GM12865 (cell line): ENCODE data around the gene NXF2.
"Not testable (repeated sequence)": the region's sequence is repeated elsewhere in the genome, so short reads cannot be mapped to it uniquely, and the experiment has no call there.

Source experiments
- DNase-seq: peaks from one replicate; pipeline ENCODE4 v3.0.0; 2010; ENCODE audit warnings: low read depth
- H3K4me3 ChIP-seq: 2 replicates; pipeline ENCODE4 v1.5.1; 2011; ENCODE audit warnings: mild to moderate bottlenecking, low read depth, low read length, control low read depth
- TF ChIP-seq, protein P1 (sequence below): IDR thresholded peaks from 2 replicates; pipeline ENCODE4 v1.5.1; 2011; ENCODE audit warnings: low read length, control low read depth, low read depth, inconsistent platforms; ENCODE audit not compliant: insufficient read depth; ENCODE audit errors: missing control alignments

NXF2 gene, protein sequence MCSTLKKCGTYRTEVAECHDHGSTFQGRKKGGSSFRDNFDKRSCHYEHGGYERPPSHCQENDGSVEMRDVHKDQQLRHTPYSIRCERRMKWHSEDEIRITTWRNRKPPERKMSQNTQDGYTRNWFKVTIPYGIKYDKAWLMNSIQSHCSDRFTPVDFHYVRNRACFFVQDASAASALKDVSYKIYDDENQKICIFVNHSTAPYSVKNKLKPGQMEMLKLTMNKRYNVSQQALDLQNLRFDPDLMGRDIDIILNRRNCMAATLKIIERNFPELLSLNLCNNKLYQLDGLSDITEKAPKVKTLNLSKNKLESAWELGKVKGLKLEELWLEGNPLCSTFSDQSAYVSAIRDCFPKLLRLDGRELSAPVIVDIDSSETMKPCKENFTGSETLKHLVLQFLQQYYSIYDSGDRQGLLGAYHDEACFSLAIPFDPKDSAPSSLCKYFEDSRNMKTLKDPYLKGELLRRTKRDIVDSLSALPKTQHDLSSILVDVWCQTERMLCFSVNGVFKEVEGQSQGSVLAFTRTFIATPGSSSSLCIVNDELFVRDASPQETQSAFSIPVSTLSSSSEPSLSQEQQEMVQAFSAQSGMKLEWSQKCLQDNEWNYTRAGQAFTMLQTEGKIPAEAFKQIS

DNA sequence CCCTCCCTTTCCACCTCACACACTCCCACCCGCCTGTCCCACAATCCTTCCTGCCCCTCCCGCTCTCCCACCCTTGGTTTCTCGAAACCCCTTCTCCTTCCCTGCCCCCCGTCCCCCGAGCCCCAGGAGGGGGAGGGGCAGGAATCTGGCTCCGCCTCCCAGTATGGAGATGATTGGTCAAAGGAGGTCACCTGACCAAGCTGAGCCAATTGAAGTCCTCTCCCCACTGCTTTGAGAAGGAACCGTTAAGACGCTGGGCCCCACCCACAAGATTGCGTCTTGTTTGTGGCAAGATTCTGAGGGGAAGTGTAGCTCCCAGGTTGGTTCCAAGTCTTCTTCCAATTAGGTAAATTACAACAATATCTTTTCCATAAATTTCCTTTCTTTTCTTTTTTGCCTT, at the start of gene NXF2:
Gene NXF2, plus strand, starts transcription at position 275 of the 400 bp plus-strand sequence. CDS start 59,912 bp downstream, outside the sequence.
- DNase-seq, H3K4me3 ChIP-seq: not testable (repeated sequence)

DNA sequence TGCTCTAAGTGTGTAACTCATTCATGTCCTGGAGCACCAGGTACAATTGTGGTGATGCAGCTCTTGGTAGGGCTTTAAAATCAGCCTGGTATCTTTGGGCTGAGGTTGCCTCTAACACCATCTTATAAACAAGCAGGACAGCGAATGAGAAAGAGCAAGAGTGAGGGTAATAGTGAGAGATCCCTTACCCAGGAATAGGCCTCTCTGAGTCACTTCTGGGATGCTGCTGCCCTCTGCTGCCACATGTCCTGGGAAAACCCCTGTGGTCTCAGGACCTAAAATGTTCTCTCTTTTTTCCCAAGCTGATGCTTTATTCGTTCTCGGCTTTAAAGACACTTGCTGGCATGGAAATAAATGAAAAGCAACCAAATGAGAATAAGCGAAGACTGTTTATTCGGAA, 39.0 kb upstream of the NXF2 start:
- not testable (repeated sequence) for DNase-seq, H3K4me3 ChIP-seq

DNA sequence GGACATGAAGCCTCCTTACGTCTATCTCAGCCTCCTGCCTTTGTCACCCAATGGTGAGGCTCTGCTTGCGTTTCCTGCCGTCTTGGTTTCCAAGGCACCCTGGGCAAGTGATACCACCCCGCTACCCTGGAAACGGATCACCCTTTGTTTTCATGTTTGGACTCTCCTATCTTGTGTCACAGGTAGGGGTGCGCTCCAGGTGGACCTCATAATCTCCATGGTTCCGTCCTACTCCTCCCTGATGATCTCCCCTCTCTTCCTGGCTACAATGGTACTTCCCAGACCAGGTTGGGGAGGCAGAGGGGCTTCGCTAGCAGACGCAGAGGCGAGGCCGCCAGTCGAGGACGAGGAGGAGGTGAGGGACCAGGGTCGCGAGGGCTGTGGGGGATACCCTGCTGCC, 32.0 kb upstream of the NXF2 start, which contains the start of gene TCP11X1:
Gene TCP11X1, plus strand, starts transcription at position 316 of the 400 bp plus-strand sequence.
- not testable (repeated sequence) for DNase-seq, H3K4me3 ChIP-seq

DNA sequence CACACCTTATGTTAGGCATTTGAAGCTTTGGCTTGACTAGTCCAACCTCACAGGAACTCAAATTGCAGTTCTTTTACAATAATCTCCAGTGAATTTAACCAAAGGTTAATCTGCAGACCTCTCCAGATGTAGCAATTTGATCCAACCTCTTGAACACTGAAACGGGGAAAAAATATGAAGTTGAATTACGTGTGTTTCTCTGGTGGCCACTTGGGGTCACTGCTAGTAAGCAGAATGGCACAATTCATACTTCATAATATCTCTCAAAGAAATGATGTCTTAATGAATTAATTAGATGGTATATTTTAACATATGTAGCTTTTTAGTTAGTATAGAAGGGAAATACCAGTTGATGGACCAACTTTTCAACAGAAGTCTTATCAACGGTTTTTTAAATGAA, 30.5 kb upstream of the NXF2 start:
- H3K4me3 ChIP-seq, DNase-seq: not testable (repeated sequence)

DNA sequence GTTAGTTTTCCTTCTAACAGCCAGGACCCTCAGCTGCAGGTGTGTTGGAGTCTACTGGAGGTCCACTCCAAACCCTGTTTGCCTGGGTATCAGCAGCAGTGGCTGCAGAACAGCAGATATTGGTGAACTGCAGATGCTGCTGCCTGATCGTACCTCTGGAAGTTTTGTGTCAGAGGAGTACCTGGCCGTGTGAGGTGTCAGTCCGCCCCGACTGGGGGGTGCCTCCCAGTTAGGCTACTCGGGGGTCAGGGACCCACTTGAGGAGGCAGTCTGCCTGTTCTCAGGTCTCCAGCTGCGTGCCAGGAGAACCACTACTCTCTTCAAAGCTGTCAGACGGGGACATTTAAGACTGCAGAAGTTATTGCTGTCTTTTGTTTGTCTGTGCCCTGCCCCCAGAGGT, 11.3 kb upstream of the NXF2 start:
- not testable (repeated sequence) for H3K4me3 ChIP-seq, DNase-seq

DNA sequence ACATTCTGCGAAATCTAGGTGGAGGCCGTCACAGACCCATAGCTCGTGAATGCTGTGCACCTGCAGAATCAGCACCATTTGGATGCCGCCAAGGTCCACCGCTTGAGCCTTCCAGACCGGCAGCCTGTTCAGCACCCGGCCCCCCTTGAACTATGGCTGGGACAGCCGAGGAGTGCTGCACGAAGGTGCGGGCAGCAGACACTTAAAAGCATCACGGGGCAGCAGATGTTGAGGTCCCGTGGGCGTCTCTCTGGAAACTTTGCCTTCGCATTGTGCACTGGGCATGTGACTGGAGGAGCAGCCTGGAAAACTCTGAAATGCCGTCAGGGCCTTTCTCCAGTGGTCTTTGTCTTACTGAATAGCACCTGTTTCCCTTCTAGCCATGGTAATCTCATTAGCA, 6.7 kb upstream of the NXF2 start:
- H3K4me3 ChIP-seq, DNase-seq: not testable (repeated sequence)

DNA sequence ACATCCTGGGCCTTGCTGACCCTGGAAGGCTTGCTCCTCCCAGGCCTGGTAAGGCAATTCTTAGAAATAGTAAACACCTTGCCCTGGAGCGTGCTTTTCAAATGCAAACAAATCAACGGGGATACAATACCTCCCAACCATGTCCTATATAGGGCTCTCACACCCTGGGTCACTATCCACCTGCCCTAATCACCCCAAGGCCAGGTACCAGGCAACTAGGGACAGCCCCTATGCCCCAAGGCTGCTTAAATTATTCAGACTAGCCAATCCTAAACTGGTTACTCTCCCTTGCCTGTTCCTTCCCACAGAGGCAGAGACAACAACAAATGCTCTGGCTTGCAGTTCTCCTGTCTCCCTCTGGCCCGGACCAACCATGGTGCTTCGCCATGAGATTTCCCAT, 25.3 kb downstream of the NXF2 start:
- not testable (repeated sequence) for H3K4me3 ChIP-seq, DNase-seq

DNA sequence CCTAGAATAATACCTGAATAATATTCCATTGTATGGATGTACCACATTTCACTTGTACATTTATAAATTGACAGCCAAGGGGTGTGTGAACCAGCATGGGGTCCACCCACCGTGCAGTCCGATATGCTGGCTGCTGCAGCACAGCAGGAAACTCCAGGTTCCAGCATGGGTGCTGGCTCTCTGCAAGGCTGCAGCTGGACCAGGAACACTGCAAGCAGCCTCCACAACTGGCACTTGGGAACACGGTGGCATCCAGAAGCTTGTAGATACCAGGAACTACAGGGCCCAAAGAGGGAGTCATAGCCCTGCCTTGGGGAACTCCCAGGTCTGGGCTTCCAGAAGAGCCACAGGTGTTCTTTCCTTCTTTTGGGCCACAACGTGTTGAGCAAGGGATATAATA, 91.2 kb downstream of the NXF2 start:
- DNase-seq = no peak
- no peak overlapping the region for H3K4me3 ChIP-seq
- TF ChIP-seq, protein P1, sequence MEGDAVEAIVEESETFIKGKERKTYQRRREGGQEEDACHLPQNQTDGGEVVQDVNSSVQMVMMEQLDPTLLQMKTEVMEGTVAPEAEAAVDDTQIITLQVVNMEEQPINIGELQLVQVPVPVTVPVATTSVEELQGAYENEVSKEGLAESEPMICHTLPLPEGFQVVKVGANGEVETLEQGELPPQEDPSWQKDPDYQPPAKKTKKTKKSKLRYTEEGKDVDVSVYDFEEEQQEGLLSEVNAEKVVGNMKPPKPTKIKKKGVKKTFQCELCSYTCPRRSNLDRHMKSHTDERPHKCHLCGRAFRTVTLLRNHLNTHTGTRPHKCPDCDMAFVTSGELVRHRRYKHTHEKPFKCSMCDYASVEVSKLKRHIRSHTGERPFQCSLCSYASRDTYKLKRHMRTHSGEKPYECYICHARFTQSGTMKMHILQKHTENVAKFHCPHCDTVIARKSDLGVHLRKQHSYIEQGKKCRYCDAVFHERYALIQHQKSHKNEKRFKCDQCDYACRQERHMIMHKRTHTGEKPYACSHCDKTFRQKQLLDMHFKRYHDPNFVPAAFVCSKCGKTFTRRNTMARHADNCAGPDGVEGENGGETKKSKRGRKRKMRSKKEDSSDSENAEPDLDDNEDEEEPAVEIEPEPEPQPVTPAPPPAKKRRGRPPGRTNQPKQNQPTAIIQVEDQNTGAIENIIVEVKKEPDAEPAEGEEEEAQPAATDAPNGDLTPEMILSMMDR = no peak

DNA sequence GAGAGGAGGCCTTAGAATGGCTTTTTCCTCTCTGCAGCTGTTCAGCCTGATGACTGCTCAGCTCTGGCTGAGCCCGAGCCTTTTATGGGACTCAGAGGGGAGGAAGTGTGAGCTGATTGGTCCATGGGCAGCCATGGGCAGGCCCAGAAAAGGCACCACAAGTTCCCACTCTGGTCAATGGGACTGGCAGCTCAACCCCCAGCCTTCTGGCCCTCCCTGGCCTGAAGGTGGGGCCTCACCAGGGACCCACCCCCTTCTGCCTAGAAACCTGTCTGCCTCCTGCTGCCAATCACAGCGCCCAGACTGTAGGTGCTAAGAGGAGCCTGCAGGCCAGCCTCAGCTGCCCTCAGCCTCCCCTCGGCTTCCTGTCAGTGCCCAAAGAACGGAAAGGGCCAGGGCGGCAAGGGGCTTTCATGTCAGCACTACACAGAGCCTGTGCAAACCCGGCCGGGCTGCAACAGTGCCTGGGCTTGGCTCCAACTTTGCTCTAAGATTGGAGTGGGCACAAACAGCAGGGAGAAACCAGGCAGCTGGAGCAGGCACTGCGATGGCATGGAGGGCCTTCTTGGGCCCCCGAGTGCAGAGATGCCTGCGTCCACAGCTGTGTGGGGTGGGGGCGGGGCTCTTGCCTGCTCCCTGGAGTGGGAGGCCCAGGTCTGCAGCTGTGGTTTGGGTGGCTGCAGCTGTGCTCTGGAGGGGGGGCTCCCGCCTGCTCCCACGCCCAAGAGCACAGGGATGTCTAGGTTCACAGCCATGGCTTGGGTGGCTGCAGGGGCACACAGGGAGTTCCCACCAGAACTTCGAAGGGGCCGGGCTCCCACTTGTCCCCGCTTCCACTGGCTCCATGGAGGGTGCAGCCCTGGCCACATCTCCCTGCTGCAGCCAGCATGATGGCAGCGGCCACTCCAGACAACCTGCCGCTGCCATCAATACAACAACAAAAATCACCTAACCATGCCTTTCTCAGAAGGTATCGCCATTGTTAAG, 92.6 kb downstream of the NXF2 start:
- H3K4me3 ChIP-seq = no peak overlapping the region
- peak; percentile 15 for DNase-seq
- TF ChIP-seq, protein P1 = no peak

DNA sequence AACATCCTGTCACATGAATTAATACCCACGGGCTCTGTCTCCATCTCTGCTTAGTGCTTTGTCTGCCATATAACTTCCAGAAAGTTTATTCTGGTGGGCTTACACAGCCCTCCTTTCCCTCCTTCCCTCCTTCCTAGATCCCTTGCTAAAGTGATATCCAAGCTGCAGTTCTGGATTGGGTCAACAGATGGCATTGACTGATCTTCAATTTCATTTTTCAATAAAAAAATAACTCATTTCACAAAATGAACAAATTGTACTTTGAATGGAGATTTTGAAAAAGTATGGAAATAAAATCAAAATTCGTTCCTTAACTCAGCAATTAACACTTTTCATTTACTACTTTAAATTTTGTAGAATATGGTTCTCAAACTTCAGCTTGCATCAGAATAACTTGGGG, 94.9 kb downstream of the NXF2 start:
- DNase-seq = no peak
- no peak overlapping the region for H3K4me3 ChIP-seq
- TF ChIP-seq, protein P1 = no peak
